ENCODE measurements around the gene ADAMTS6. TPM values are rescaled to one million over a fixed set of nuclear protein-coding genes. Genes with fewer than 3 reads are reported as not detected.

Gene ADAMTS6
- total and polyA plus RNA-seq, 2 of the 13 experiments (the other 11 are each of a cell fraction or from before 2014, with no cell fraction given) = 3.1 to 8.2 TPM

GRCh38 chr5:65481171-65481581, 544 bp downstream of the ADAMTS6 start:
- Histone ChIP-seq H3K27ac (ENCODE audit: extremely low read length, insufficient read depth, low read length) (peak overlapping the region; percentile 56), H3K27me3 (ENCODE audit: control insufficient read depth in 1 of 2, insufficient read depth in 2 of 2, low read length in 2 of 2) (no peaks in the 10 kb centered on the region; a peak in 1 of 5 replicates), H2AFZ (ENCODE audit: low read length) (peak overlapping the region; percentile 88), H3K4me1 (ENCODE audit: insufficient read depth, low read length) (peaks cover 17% of the 10 kb centered on the region), H3K4me2 (ENCODE audit: low read depth, low read length) (peak overlapping the region; percentile 95), H3K36me3 (replicated peaks in 1 of 2; ENCODE audit: control insufficient read depth in 1 of 2, insufficient read depth in 2 of 2, low read length in 2 of 2) (no peaks in the 10 kb centered on the region), H3K79me2 (ENCODE audit: insufficient read depth, low read length) (no peaks in the 10 kb centered on the region), H3K9ac (ENCODE audit: insufficient read depth, low read depth, low read length) (peak overlapping the region; percentile 58), H4K20me1 (ENCODE audit: insufficient read depth, low read length) (no peaks in the 10 kb centered on the region), H3K9me3 (ENCODE audit: low read length) (no peaks in the 10 kb centered on the region), H3K4me3 (replicated peaks in 1 of 3; ENCODE audit: insufficient read depth in 1 of 3, low read depth in 2 of 3, low read length in 3 of 3) (peak overlapping the region; percentile 61 to 73 (median 67))
- in situ Hi-C loops (cut with HindIII; ENCODE audit: extremely low pct_ligation_motif_present, low pct_unique_long_range_greater_than_20kb) (loop anchor here (5.0 to 25.0 kb wide), 5 partner anchors 264 to 844 kb away; no protein-coding TSS in a partner anchor), intact Hi-C loops (cut with micrococcal nuclease; ENCODE audit: unreplicated experiment) (loop anchor here (5.0 kb wide), 3 partner anchors 154 to 844 kb away; no protein-coding TSS in a partner anchor)
- CTCF ChIA-PET (ENCODE audit: low intra/inter-chr PET ratio, low total read pairs) = interaction anchor here (0.8 kb wide), 1 partner anchor 380 kb away, joined by 3 read pairs; no protein-coding TSS in a partner anchor
- POLR2A ChIA-PET = interaction anchor here (0.8 to 3.4 kb wide), 2 partner anchors 82 to 379 kb away, joined by 3 to 24 read pairs; partner anchors contain the start of genes CENPK and PPWD1
- ATAC-seq = peak; percentile 36
- no peak for FAIRE-seq
- BruUV-seq (replicated peaks) = no TSS peak
- DNase-seq (ENCODE audit: low spot score) = no peak
- 1% methylated on average over 7 of the region's 7 CpGs for WGBS (ENCODE audit: low lambda C conversion rate)
- TF ChIP-seq ZSCAN12 (CRISPR knock-in tag; IDR thresholded peaks at IDR 0.05) (no peak), ZNF768 (CRISPR knock-in tag; IDR thresholded peaks at IDR 0.05) (no peak), SMC3 (IDR thresholded peaks at IDR 0.05; ENCODE audit: low read length) (no peak), NR0B2 (CRISPR knock-in tag; IDR thresholded peaks at IDR 0.05) (no peak), ZNF260 (CRISPR knock-in tag; IDR thresholded peaks at IDR 0.05; ENCODE audit: borderline replicate concordance, low read depth) (no peak), ZBED4 (CRISPR knock-in tag; IDR thresholded peaks at IDR 0.05; ENCODE audit: borderline replicate concordance) (no peak), ZNF142 (CRISPR knock-in tag; IDR thresholded peaks at IDR 0.05) (no peak), CREB1 (IDR thresholded peaks at IDR 0.05) (no peak), CREB1 (CRISPR knock-in tag; IDR thresholded peaks at IDR 0.05) (no peak), UBTF (CRISPR knock-in tag; IDR thresholded peaks at IDR 0.05) (no peak), ZNF878 (CRISPR knock-in tag; IDR thresholded peaks at IDR 0.05) (no peak), ZNF367 (CRISPR knock-in tag; IDR thresholded peaks at IDR 0.05; ENCODE audit: borderline replicate concordance) (no peak)
